ELF-1 (cell line): ENCODE data around the gene KDM4F.
A peak's percentile ranks its signal among the peaks of the same experiment; 100 is the strongest.
"Not testable (repeated sequence)": the region's sequence is repeated elsewhere in the genome, so short reads cannot be mapped to it uniquely, and the experiment has no call there.

Source experiments
- DNase-seq: peaks from one replicate; pipeline ENCODE4 v3.0.0-alpha.2; 2016; ENCODE audit warnings: low read depth, low spot score

The KDM4F gene

GRCh38 chr11:95049122-95049521, at the start of gene KDM4F:
Gene KDM4F, plus strand, starts transcription at chr11:95049422.
- DNase-seq = not testable (repeated sequence)

- DNase-seq = no peak
These were observed 45.5 kb upstream of the KDM4F start for GRCh38 chr11:95003716-95004115.

GRCh38 chr11:95005642-95006041, 43.6 kb upstream of the KDM4F start:
- no peak for DNase-seq

- DNase-seq = no peak
These were observed 37.8 kb upstream of the KDM4F start for GRCh38 chr11:95011376-95011775.

- no peak for DNase-seq
These were observed 34.9 kb upstream of the KDM4F start for GRCh38 chr11:95014184-95014821.

- no peak for DNase-seq
These were observed 33.1 kb upstream of the KDM4F start for GRCh38 chr11:95016139-95016538.

- DNase-seq = not testable (repeated sequence)
These were observed 27.8 kb upstream of the KDM4F start for GRCh38 chr11:95021468-95021867.

- no peak for DNase-seq
These were observed 24.3 kb upstream of the KDM4F start, which contains the start of gene KDM4E for GRCh38 chr11:95024958-95025357. Gene KDM4E, plus strand, starts transcription at chr11:95025258. Its CDS starts 300 bp downstream, at chr11:95025558.

- DNase-seq = not testable (repeated sequence)
These were observed 23.6 kb upstream of the KDM4F start for GRCh38 chr11:95025594-95025993.

GRCh38 chr11:95028357-95028756, 20.9 kb upstream of the KDM4F start:
- DNase-seq = no peak

GRCh38 chr11:95033051-95033450, 16.2 kb upstream of the KDM4F start:
- no peak for DNase-seq

- DNase-seq = no peak
These were observed 13.9 kb upstream of the KDM4F start for GRCh38 chr11:95035316-95035715.

- peak; percentile 63 for DNase-seq
These were observed 11.7 kb upstream of the KDM4F start for GRCh38 chr11:95037356-95038035.

GRCh38 chr11:95042239-95042638, 7.0 kb upstream of the KDM4F start:
- DNase-seq = no peak

GRCh38 chr11:95042906-95043305, 6.3 kb upstream of the KDM4F start:
- no peak for DNase-seq

- DNase-seq = no peak
These were observed 5.2 kb upstream of the KDM4F start for GRCh38 chr11:95044010-95044409.

GRCh38 chr11:95045812-95046211, 3.4 kb upstream of the KDM4F start:
- no peak for DNase-seq

- DNase-seq = no peak
These were observed 1.5 kb downstream of the KDM4F start for GRCh38 chr11:95050595-95051202.

- no peak for DNase-seq
These were observed 5.1 kb downstream of the KDM4F start for GRCh38 chr11:95054356-95054755.

- no peak for DNase-seq
These were observed 6.2 kb downstream of the KDM4F start for GRCh38 chr11:95055283-95055897.

GRCh38 chr11:95057959-95058358, 8.7 kb downstream of the KDM4F start:
- no peak for DNase-seq

GRCh38 chr11:95058621-95059020, 9.4 kb downstream of the KDM4F start:
- no peak for DNase-seq
